K562 (cell line): ENCODE measurements around the gene HOXA5. TPM values are rescaled to one million over a fixed set of nuclear protein-coding genes. Genes with fewer than 3 reads are reported as not detected.

ENCODE experiments used
- ATAC-seq: fragments of 200-7000 bp; cut with Tn5 transposase; 3 replicates; pipeline ENCODE4 v1.9.1; 2020; ENCODE audit warnings: moderate library complexity
- BruUV-seq: library from RNA; stranded (reverse); fragments of 400-500 nt; replicated peaks from 2 replicates; lab custom pipeline; 2021; lab: Mats Ljungman, UMichigan
- CTCF ChIA-PET: fragments of 300-600 bp; formaldehyde crosslinking; extraction: SDS; loops from one replicate; lab custom pipeline; 2021; ENCODE audit warnings: low intra/inter-chr PET ratio; lab: Yijun Ruan, JAX
- POLR2A ChIA-PET: fragments of 300-600, 350-650 bp; sonication (Branson Sonifier 250); formaldehyde crosslinking; extraction: SDS; loops from one replicate; lab custom pipeline; 2021; ENCODE audit warnings: antibody characterized with exemption, inconsistent platforms; lab: Yijun Ruan, JAX
- DNase-seq, 4 experiments: peaks; one replicate each; pipeline versions ENCODE4 v3.0.0 to v3.0.0-alpha.2; 2011 to 2018; ENCODE audit warnings: low spot score in 3 of 4, mixed read lengths in 3 of 4; ENCODE audit errors: extremely low read depth in 1 of 4
- FAIRE-seq: peaks from 2 replicates; lab custom pipeline; 2011; peaks lifted over from hg19 to GRCh38; lab: Jason Lieb, UNC
- H2AFZ ChIP-seq: 2 replicates; pipeline ENCODE4 v1.6.0; 2011; ENCODE audit warnings: low read depth, low read length, control low read depth, inconsistent platforms
- H3K27ac ChIP-seq: fragments of 200-600 bp; 3 replicates; pipeline ENCODE4 v1.8.0; 2011; ENCODE audit warnings: low read depth, mild to moderate bottlenecking, control low read depth, inconsistent platforms, low read length, moderate library complexity, mixed read lengths; ENCODE audit errors: extremely low read depth
- H3K27me3 ChIP-seq, 2 experiments: fragments of 300-600 bp in 1 of 2; 2 replicates in 1 of 2; 3 replicates in 1 of 2; pipeline versions ENCODE4 v1.6.0 to v1.8.0; 2011; ENCODE audit warnings: inconsistent platforms in 2 of 2, low read length in 2 of 2, mild to moderate bottlenecking in 1 of 2, mixed read lengths in 1 of 2, moderate library complexity in 1 of 2; ENCODE audit not compliant: control insufficient read depth in 2 of 2, insufficient read depth in 2 of 2
- H3K36me3 ChIP-seq: fragments of 300-600 bp; 3 replicates; pipeline ENCODE4 v1.8.0; 2011; ENCODE audit warnings: mild to moderate bottlenecking, low read length, inconsistent platforms; ENCODE audit not compliant: control insufficient read depth, insufficient read depth
- H3K4me1 ChIP-seq, 2 experiments: fragments of 200-600 bp in 1 of 2; replicated peaks in 1 of 2; 2 replicates in 1 of 2; 3 replicates in 1 of 2; pipeline versions ENCODE4 v1.5.1 to v1.8.0; 2011; ENCODE audit warnings: inconsistent platforms in 2 of 2, low read length in 2 of 2, mild to moderate bottlenecking in 1 of 2, mixed read lengths in 1 of 2, moderate library complexity in 1 of 2; ENCODE audit not compliant: control insufficient read depth in 2 of 2, insufficient read depth in 2 of 2
- H3K4me2 ChIP-seq: 2 replicates; pipeline ENCODE4 v1.6.1; 2011; ENCODE audit warnings: low read length, control low read depth, inconsistent platforms, mixed read lengths; ENCODE audit not compliant: insufficient read depth
- H3K4me3 ChIP-seq: fragments of 200-600 bp; sonication (generic), shearing (Covaris generic); 2 replicates; pipeline ENCODE4 v1.5.1; 2016; ENCODE audit warnings: control low read depth, inconsistent platforms
- H3K79me2 ChIP-seq: fragments of 200-600 bp; 3 replicates; pipeline ENCODE4 v1.8.0; 2011; ENCODE audit warnings: low read length, inconsistent platforms; ENCODE audit not compliant: control insufficient read depth, insufficient read depth
- H3K9ac ChIP-seq, 2 experiments: 2 replicates each; pipeline versions ENCODE4 v1.6.0 to v1.6.1; 2011; ENCODE audit warnings: low read depth in 2 of 2, low read length in 2 of 2, control low read depth in 1 of 2, inconsistent platforms in 1 of 2, mild to moderate bottlenecking in 1 of 2, mixed read lengths in 1 of 2; ENCODE audit not compliant: insufficient read depth in 1 of 2
- H3K9me1 ChIP-seq: one replicate; pipeline ENCODE4 v1.6.0; 2011; ENCODE audit warnings: inconsistent platforms, mild to moderate bottlenecking, low read length, moderate library complexity; ENCODE audit not compliant: control insufficient read depth, insufficient read depth
- H3K9me3 ChIP-seq: replicated peaks from 2 replicates; pipeline ENCODE4 v1.5.1; 2011; ENCODE audit warnings: low read depth, low read length, inconsistent platforms; ENCODE audit not compliant: control insufficient read depth, insufficient read depth
- H4K20me1 ChIP-seq: replicated peaks from 2 replicates; pipeline ENCODE4 v1.6.1; 2011; ENCODE audit warnings: low read length, inconsistent platforms, mixed read lengths; ENCODE audit not compliant: control insufficient read depth, insufficient read depth
- EGR1 ChIP-seq: fragments of 450-650 bp; conservative IDR thresholded peaks from 2 replicates; pipeline ENCODE4 v1.6.1; 2017; ENCODE audit warnings: mild to moderate bottlenecking
- ILF3 ChIP-seq: fragments of 450-650 bp; IDR thresholded peaks from 2 replicates; pipeline ENCODE4 v1.6.1; 2018; ENCODE audit warnings: antibody characterized with exemption, mild to moderate bottlenecking, moderate library complexity, borderline replicate concordance
- ILK ChIP-seq: fragments of 450-650 bp; IDR thresholded peaks from 2 replicates; pipeline ENCODE4 v1.6.1; 2016; ENCODE audit warnings: missing genetic modification characterization, low read depth, mild to moderate bottlenecking, missing compliant biosample characterization, moderate library complexity, borderline replicate concordance
- MEIS2 ChIP-seq: fragments of 450-650 bp; IDR thresholded peaks from 2 replicates; pipeline ENCODE4 v1.6.1; 2014; ENCODE audit warnings: mild to moderate bottlenecking; ENCODE audit not compliant: partially characterized antibody
- ZNF75A ChIP-seq: fragments of 450-650 bp; formaldehyde crosslinking; IDR thresholded peaks from 2 replicates; pipeline ENCODE4 v1.4.0; 2020; ENCODE audit warnings: mild to moderate bottlenecking
- WGBS: fragments of 100-300 bp; shearing (Covaris generic); methylation state at CpG from one replicate; pipeline ENCODE4 v1.1.6; 2016; ENCODE audit warnings: low coverage, mixed read lengths; ENCODE audit not compliant: insufficient coverage; ENCODE audit errors: missing lambda C conversion rate; 5-methylcytosine and 5-hydroxymethylcytosine counted together
- in situ Hi-C: fragments of 300-500 bp; cut with MboI; formaldehyde crosslinking; loops from 4 replicates; pipeline ENCODE4 v1.15.0; 2018; ENCODE audit warnings: inconsistent platforms, mixed read lengths
- intact Hi-C: fragments of 100-400 bp; cut with micrococcal nuclease; formaldehyde crosslinking; loops from 2 replicates; pipeline ENCODE4 v1.14.2; 2022
- polyA plus RNA-seq, 8 experiments: library from polyadenylated mRNA; depleted of rRNA in 4 of 8; stranded (reverse) in 5 of 8; unstranded in 3 of 8; fragments of >200 nt; fragmentation: Nextera tagmentation in 2 of 8; fragmentation: Illumina TruSeq in 1 of 8; extraction: Ambion mirVana in 2 of 8; extraction: Trizol in 1 of 8; gene quantifications; 2 replicates each; pipeline versions ENCODE4 v1.2.1 to v1.2.3, GENCODE V29; 2011 to 2014; ENCODE audit warnings: inconsistent platforms in 1 of 8, missing spikeins in 1 of 8
- total RNA-seq, 7 experiments: library from RNA; depleted of rRNA in 6 of 7; stranded (reverse); fragments of >200 nt in 6 of 7; fragmentation: Illumina TruSeq in 2 of 7; extraction: Trizol in 2 of 7; gene quantifications; 2 replicates each; pipeline versions ENCODE4 v1.2.1 to v1.2.3, GENCODE V29; 2011 to 2021; ENCODE audit warnings: low replicate concordance in 1 of 7
- TF ChIP-seq, protein P1 (sequence below): conservative IDR thresholded peaks from 2 replicates; pipeline ENCODE4 v1.6.1; 2011; ENCODE audit warnings: low read depth, mild to moderate bottlenecking, low read length; ENCODE audit not compliant: control insufficient read depth

Gene HOXA5
- total and polyA plus RNA-seq, 9 of the 15 experiments (the other 6 are each of a cell fraction or from before 2014, with no cell fraction given): 0.13 TPM; not detected in 8

DNA sequence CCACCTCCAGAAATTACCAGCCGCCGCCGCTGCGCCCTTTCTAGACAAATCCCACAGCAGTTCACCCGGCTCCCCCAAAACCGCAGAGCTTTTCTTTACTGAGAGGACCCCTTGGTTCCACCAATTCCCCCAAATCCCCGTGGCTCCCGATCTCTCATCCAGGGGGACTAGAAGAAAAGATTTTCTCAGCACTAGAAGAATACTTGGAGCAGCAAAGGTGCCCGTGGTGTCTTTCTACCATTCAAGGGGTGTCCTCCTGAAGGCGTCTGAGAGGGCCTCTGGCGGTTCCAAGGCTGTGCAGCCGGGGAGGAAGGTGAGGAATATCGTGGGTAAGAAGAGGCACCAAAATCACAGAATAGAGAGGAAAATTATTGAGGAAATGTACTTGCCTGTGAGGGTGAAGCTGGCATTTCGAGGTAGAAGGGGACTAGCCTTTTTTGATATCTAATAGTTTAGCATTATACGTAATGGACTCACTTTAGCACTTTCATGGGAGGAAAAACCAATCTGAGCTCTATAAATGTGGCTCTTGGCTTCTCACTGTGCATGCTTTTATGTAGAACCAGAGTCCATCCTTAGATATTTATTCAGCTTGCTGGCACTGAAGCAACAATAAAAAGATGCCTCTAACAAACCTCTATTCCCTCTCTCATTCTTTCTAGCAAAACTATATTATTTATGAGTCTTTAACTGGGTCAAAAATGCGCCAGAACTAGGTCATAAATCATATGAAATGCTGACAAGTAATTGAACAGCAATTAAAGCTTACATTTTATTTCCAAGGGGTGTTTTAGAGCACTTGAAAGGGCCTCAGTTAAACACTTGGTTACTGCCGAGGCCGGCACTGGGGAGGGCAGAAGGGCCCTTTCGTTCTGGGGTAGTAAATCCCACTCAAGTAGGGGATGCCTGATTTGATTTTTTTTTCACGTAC is 27.2 kb downstream of the HOXA5 start (continued):
- TF ChIP-seq, protein P1, sequence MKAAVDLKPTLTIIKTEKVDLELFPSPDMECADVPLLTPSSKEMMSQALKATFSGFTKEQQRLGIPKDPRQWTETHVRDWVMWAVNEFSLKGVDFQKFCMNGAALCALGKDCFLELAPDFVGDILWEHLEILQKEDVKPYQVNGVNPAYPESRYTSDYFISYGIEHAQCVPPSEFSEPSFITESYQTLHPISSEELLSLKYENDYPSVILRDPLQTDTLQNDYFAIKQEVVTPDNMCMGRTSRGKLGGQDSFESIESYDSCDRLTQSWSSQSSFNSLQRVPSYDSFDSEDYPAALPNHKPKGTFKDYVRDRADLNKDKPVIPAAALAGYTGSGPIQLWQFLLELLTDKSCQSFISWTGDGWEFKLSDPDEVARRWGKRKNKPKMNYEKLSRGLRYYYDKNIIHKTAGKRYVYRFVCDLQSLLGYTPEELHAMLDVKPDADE: no peak

DNA sequence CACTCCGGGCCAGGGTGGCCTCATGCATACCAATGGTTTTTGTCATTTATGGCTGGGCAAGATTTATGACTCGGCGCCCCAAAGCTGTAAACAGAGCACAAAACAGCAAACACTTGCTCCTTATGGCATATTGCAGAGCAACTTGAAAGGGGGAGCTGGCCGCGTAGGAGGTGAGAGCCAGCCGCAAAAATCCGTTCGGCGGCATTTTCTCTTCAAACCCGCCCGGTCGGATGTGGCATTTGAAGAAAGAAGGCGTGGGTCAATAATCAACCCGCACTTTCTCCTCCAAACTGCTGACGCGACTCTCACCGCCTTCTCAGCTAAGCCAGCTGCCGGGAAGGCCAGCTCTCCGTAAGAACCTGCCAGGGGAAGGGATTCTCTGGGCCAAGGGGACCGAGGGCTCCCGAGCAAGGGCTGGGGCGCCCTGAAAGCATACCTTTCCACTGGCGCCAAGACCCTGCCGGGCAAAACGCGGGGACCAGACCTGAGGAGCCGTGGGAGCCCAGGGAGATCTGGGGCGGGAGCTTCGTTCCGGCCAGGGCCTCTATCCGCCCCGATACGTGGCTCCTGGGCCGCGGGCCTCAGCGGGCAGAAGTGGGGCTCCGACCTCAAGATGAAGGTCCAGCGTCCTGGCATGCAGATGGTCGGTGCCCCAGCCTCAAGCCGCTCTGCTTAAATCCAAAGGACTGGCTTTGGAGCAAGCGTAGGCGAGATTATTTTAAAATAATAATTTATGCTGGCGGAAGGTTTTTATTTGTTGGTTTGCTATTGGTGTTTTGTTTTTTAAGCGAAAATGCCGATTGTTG is 28.1 kb downstream of the HOXA5 start:
- ChIA-PET CTCF (no interaction called here), POLR2A (interaction anchor here (0.6 kb wide), 1 partner anchor 14 kb away, joined by 3 read pairs; no protein-coding TSS in a partner anchor)
- Histone ChIP-seq H3K4me1 (peaks cover 0 to 19% of the 10 kb centered on the region in 2 experiments; a peak in 2 of 5 replicates), H3K27ac (no peak overlapping the region), H4K20me1 (0 out of 2 replicates have a peak, but pooled peaks cover 6% of the 10 kb centered on the region), H3K9me3 (no peaks in the 10 kb centered on the region), H3K4me2 (no peak overlapping the region), H3K36me3 (no peaks in the 10 kb centered on the region), H3K79me2 (no peaks in the 10 kb centered on the region), H2AFZ (no peak overlapping the region), H3K27me3 (peaks cover 44 to 66% of the 10 kb centered on the region in 2 experiments), H3K9me1 (no peaks in the 10 kb centered on the region), H3K4me3 (no peak overlapping the region), H3K9ac (no peak overlapping the region)
- no TSS peak for BruUV-seq
- no peak for ATAC-seq
- FAIRE-seq: no peak
- TF ChIP-seq ILK (tag) (no peak), MEIS2 (peak; percentile 42), EGR1 (no peak), ILF3 (no peak), ZNF75A (CRISPR knock-in tag) (no peak)
- intact Hi-C loops (no loop called here), in situ Hi-C loops (no loop called here)
- DNase-seq: no peak
- WGBS: 16% methylated on average over 37 of the region's 45 CpGs
